ELF-1 (cell line): ENCODE results near the gene LRRC37B.
"Not testable (repeated sequence)": the region's sequence is repeated elsewhere in the genome, so short reads cannot be mapped to it uniquely, and the experiment has no call there.

Experiments
- DNase-seq: peaks from one replicate; pipeline ENCODE4 v3.0.0-alpha.2; 2016; ENCODE audit warnings: low read depth, low spot score

The LRRC37B gene

DNA sequence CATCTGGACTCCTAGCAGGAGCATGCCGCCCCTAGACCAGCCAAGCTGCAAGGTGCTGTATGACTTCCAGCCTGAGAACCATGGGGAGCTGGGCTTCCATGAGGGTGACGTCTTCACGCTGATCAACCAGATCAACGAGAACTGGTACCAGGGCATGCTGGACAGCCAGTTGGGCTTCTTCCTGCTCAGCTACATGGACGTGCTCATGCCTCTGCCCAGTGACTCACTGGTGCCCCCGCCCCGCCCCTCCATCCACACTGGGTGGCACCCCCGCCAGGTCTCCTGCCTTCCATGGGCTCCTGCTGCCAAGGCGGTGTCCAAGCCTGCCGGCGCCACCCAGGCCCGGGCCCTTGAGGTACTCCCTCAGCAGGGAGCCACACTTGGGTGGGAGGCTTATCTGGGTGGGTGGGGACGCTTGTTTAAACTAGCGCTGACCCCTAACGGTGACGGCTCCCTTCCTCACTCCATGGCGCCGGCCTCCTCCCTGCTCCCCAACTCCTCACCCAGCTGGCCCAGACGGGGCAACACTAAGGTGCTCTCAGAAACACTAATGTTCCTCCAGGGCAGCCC lies 34.2 kb downstream of the LRRC37B start:
- DNase-seq = not testable (repeated sequence)

DNA sequence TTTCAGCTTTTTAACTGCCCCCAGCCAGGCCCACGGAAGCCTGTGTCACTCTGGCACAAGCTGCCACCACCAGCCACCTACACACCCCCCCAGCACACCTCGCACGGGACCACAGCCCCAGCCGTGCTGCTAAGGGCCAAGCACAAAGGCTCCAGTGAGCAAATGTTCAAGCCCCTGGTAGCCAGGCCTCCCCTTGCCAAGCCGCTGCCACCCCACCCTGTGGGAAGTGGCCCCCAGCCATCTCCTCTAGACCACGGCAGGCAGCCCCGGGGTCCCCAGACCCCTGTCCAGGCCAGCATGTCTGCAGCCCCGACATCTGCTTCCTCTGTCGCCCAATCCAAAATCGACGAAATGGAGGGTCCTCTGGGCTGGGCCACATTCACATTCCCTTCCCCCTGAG lies 35.1 kb downstream of the LRRC37B start:
- not testable (repeated sequence) for DNase-seq

- not testable (repeated sequence) for DNase-seq
Observed at GRCh38 chr17:32045611-32046010, 38.4 kb downstream of the LRRC37B start.

DNA sequence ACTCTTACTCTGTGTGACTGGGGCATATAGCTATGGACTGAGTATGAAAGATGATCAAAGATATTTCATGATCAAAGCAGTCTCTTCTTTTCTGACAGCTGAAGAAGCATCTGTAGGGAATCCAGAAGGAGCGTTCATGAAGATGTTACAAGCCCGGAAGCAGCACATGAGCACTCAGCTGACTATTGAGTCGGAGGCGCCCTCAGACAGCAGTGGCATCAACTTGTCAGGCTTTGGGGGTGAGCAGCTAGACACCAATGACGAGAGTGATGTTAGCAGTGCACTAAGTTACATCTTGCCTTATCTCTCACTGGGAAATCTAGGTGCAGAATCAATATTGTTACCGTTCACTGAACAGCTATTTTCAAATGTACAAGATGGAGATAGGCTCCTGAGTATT lies 40.5 kb downstream of the LRRC37B start:
- not testable (repeated sequence) for DNase-seq

- DNase-seq = not testable (repeated sequence)
Observed at GRCh38 chr17:32054985-32055384, 47.8 kb downstream of the LRRC37B start.

DNA sequence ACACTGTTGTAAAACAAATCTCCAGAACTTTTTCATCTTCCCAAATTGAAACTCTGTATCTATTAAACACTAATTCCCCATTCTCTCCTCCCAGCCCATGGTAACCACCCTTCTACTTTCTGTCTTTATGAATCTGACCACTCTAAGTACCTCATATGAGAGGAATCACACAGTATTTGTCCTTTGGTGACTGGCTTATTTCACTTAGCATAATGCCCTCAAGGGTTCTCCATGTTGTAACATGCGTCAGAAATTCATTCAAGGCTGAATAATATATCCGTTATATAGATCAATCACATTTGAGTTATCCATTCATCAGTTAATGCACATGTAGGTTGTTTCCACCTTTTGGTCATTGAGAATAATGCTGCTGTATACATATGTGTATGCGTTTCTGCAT lies 48.2 kb downstream of the LRRC37B start:
- not testable (repeated sequence) for DNase-seq

DNA sequence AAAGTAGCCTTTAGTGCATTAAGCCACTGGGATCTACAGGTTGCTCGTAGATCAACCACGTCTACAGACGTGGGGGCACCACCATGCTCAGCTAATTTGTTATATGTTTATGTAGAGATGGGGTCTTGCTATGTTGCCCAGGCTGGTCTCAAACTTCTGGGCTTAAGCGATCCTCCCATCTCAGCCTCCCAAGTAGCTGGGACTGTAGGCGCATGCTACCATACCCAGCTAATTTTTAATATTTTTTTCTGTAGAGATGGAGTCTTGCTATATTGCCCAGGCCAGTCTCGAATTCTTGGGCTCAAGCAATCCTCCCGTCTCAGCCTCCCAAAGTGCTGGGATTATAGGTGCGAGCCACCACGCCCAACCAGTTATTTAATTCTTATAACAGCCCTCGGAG lies 49.3 kb downstream of the LRRC37B start:
- DNase-seq = not testable (repeated sequence)

DNA sequence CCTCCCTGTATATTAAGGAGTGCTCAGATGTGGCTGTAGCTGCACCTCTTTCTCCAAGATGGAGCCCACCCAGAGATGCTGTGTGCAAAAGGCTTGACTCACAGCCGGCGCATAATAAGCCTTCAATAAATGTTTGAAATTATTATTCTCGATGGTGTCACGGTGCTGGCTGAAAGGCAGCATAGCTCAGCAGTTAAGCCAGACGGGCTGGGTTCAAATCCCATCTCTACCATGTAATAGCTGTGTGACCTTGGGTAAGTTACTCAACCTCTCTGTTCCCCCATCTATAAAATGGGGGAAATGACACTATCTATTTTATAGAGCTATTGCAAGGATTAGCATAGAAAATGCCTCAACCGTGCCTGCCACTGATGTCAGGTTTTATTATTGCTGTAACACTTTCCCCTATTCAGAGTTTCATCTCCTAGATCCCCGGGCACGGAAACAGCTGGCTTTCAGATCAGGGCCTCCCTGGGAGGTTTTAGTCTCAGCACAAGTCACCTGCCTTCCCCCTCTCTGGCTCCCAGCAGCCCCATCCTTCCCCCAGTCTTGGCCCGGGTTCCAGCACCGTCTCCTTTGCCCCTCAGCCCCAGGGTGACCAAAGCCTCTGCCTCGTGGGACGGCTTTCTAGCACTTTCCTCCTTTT lies 50.4 kb downstream of the LRRC37B start:
- DNase-seq = not testable (repeated sequence)

- not testable (repeated sequence) for DNase-seq
Observed at GRCh38 chr17:32060695-32061094, 53.5 kb downstream of the LRRC37B start.

- DNase-seq = peak; percentile 39
Observed at GRCh38 chr17:32061840-32062239, 54.7 kb downstream of the LRRC37B start.

GRCh38 chr17:32064091-32064490 lies 56.9 kb downstream of the LRRC37B start:
- not testable (repeated sequence) for DNase-seq

DNA sequence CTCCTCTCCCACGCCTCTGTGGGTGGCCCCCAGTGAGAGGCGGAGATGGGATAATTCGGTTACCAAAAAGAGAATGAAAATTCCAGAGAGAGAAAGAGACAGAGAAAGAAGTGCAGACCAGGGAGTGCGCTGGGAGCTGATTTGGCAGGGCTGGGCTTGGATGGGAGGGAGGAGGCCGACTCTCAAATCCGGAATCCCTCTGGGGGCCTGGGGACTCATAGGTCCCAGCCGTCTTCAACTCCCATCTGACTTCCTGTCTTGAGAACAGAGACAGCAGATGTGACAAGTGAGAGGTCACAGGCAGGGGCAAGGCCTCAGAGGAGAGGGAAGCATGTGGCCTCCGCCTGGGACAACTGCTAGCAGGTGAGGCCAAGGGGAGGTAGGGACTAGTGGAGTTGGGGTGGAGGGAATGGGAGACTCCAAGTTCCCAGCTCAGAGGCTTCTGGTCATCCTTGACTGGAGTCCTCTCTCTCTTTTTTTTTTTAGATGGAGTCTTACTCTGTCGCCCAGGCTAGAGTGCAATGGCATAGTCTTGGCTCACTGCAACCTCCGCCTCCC lies 59.0 kb downstream of the LRRC37B start:
- not testable (repeated sequence) for DNase-seq

DNA sequence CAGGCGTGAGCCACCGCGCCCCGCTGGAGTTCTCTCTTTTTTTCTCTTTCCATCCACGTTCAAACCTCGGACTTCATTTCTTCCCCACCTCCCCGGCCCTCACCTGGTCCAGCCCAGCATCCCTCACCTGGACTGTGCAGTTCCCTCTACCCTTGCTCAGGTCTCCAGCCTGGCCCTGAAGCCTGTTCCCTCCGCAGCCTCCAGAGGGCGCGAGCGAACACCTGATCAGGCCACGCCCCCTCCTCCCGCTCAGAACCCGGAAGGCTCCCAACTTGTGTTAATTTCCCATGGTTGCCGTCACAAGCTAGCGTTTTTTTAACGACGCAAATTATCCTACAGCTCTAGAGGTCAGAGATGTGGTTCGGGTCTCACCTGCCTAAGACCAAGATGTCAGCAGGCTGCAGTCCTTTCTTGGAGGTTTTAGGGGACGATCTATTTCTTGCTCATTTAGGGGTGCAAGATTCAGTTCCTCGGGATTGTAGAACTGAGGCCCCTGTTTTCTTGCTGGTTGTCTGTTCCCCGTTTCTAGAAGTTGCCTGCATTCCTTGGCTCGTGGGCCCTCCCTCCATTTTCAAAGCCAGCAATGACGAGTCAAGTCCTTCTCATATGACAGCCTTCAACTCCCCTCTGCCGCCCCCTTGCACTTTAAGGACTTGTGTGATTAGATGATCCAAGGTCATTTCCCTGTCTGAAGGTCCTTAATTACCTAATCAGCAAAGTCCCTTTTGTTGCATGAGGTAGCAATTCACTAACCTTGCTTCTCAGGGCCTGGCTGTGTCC lies 59.9 kb downstream of the LRRC37B start:
- DNase-seq = peak; percentile 21

DNA sequence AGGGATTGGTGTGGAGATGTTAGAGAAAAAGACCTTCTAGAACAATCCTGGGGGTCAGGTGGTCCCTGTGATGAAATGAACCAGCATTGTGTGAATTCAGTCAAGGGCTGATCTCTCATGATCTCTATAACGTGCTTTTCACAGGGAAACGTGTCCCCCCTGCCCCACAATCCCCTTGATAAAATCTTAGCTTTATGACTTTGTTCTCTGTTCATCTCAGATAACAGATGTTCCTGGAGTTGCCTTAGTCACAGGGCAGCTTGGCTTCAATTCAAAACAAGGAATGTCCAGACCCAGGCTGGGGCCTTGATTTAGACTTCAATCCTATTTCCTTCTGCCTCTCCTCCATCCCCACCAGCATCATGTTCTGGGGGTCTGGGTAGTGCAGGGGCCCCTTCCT lies 61.9 kb downstream of the LRRC37B start:
- not testable (repeated sequence) for DNase-seq

GRCh38 chr17:32071961-32072360 lies 64.8 kb downstream of the LRRC37B start:
- not testable (repeated sequence) for DNase-seq

- DNase-seq = not testable (repeated sequence)
Observed at GRCh38 chr17:32073131-32073530, 65.9 kb downstream of the LRRC37B start.

DNA sequence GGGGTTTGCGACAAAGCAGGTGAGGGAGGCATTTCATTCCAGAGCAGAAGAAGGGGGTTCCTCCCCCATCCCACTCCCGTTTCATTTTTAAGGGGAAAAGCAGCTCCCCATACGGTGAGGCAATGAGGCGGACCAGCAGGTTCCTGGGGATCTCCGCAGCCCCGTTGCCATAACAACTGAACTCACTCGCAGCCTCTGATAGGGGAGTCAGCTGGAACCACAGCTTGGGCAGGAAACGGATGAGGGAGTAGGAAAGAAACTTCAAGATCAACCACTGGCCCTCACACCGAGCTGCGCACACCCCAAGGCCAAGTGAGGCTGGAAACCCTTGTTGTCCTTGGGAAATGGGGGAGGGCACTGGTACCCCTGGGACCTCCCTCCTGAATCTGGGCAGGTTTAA lies 72.6 kb downstream of the LRRC37B start:
- DNase-seq = peak; percentile 37

GRCh38 chr17:32083550-32083979 lies 76.4 kb downstream of the LRRC37B start:
- DNase-seq = peak; percentile 33

DNA sequence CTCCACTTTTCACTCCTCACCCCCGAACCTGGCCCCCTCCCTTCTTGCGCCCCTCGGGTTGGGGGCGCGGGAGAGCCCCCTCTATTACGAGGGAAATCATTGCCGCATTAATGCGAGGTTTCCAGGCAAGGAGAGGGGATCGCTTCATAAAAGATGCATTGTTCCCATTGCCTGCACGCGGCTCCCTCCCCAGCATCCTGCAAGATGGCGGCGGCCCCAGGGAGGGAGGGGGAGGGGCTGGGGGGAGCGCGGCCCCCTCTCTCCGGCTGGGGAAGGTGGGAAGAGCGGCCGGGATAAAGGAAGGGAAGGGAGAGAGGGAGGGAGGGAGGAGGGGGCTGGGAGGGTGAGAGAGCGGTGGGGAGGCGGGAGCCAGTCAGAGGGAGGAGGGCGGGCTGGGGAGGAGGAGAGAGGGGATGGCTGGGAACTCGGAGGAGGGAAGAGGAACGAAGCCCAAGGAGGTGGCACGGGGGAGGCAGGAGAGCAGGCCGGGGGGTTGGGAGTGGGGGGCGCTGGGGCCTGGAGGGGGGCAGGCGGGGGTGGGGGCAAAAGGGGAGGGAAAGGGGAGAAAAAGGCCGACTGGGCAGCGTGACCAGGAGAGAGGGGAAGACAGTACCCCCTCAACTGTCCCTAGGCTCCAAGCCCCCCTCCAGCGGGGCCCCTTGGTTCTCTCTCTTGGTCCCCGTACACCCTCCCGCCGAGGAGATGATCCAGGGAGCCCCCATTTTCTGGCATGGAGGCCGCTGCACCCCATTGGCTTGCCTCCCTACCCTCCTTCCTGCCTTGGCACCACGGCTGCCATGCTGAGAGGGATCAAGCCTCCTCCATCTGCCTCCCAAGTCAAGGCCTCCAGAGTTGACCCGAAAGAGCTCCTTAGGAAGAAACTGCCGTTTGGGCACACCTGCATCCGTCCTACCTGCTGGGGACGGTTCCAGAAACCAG lies 77.1 kb downstream of the LRRC37B start:
- DNase-seq = peak; percentile 46

DNA sequence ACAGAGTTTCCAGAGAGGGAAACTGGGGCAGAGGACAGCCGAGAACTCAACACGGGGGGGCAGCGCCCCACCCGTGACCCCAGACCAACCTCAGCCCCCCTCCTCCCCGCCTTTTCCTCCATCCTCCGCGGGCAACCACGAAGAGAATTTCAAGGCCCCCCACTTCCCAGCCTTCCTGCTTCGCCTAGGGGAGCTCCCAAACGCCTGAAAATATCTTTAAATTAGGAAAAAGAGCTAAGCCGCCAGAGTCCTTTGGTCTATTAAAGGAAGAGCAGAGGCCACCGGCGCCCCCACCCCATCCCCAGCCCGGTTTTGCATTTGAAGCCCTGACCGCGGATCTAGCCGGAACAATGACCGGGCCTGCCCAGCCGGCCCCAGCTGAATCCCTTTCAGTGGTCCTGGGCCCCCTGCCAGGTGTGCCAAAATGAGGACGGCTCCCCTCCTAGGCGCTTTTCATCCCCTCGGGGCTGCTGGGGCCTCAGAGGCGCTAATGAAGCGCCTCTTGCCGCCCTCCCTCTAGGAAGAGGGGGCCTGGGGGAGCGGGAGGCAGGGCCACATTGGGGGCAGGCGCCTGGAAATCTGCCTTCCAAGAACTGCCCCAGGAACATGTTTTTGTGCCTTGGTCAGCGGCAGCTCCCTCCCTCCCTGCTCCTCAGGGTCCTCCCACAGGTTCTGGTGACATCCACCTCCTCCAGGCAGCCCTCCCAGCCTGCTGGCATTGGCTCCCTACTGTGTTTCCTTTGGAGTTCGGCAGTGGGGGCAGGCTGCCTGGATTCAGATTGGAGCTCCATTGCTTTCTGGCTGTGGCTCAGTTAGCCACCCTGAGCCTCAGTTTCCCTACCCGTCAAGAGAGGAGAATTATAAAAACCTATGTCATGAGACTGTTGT lies 78.0 kb downstream of the LRRC37B start:
- DNase-seq = peak; percentile 65
